ENCODE data around the gene CDH13.

CDH13 gene

GRCh38 chr16:83443972-83444371, 817.2 kb downstream of the CDH13 start:
- no peak for DNase-seq (ENCODE audit: low read depth, low spot score)
- TF ChIP-seq CTCF (IDR thresholded peaks at IDR 0.05; ENCODE audit: low read depth, low read length) = no peak
- H3K4me3 ChIP-seq (ENCODE audit: low read depth, low read length) = no peak overlapping the region
- in situ Hi-C loops (cut with HindIII; ENCODE audit: low sequenced_read_pairs) = no loop called here

GRCh38 chr16:83447560-83447959, 820.8 kb downstream of the CDH13 start:
- in situ Hi-C loops (cut with HindIII; ENCODE audit: low sequenced_read_pairs) = no loop called here
- no peak for DNase-seq (ENCODE audit: low read depth, low spot score)
- no peak for TF ChIP-seq CTCF (IDR thresholded peaks at IDR 0.05; ENCODE audit: low read depth, low read length)
- H3K4me3 ChIP-seq (ENCODE audit: low read depth, low read length) = no peak overlapping the region

GRCh38 chr16:83449861-83450260, 823.1 kb downstream of the CDH13 start:
- in situ Hi-C loops (cut with HindIII; ENCODE audit: low sequenced_read_pairs) = no loop called here
- H3K4me3 ChIP-seq (ENCODE audit: low read depth, low read length) = no peak overlapping the region
- no peak for TF ChIP-seq CTCF (IDR thresholded peaks at IDR 0.05; ENCODE audit: low read depth, low read length)
- DNase-seq (ENCODE audit: low read depth, low spot score) = no peak

GRCh38 chr16:83453977-83454376, 827.2 kb downstream of the CDH13 start:
- in situ Hi-C loops (cut with HindIII; ENCODE audit: low sequenced_read_pairs) = no loop called here
- TF ChIP-seq CTCF (IDR thresholded peaks at IDR 0.05; ENCODE audit: low read depth, low read length) = no peak
- H3K4me3 ChIP-seq (ENCODE audit: low read depth, low read length) = no peak overlapping the region
- no peak for DNase-seq (ENCODE audit: low read depth, low spot score)

GRCh38 chr16:83455716-83456115, 828.9 kb downstream of the CDH13 start:
- no peak for DNase-seq (ENCODE audit: low read depth, low spot score)
- no peak overlapping the region for H3K4me3 ChIP-seq (ENCODE audit: low read depth, low read length)
- no peak for TF ChIP-seq CTCF (IDR thresholded peaks at IDR 0.05; ENCODE audit: low read depth, low read length)
- in situ Hi-C loops (cut with HindIII; ENCODE audit: low sequenced_read_pairs) = no loop called here

- in situ Hi-C loops (cut with HindIII; ENCODE audit: low sequenced_read_pairs) = no loop called here
- no peak overlapping the region for H3K4me3 ChIP-seq (ENCODE audit: low read depth, low read length)
- no peak for TF ChIP-seq CTCF (IDR thresholded peaks at IDR 0.05; ENCODE audit: low read depth, low read length)
- no peak for DNase-seq (ENCODE audit: low read depth, low spot score)
Measured at GRCh38 chr16:83456934-83457333, 830.2 kb downstream of the CDH13 start.

GRCh38 chr16:83458612-83459011, 831.8 kb downstream of the CDH13 start:
- in situ Hi-C loops (cut with HindIII; ENCODE audit: low sequenced_read_pairs) = no loop called here
- no peak for TF ChIP-seq CTCF (IDR thresholded peaks at IDR 0.05; ENCODE audit: low read depth, low read length)

More at GRCh38 chr16:83458612-83459011, 831.8 kb downstream of the CDH13 start:
- no peak overlapping the region for H3K4me3 ChIP-seq (ENCODE audit: low read depth, low read length)
- DNase-seq (ENCODE audit: low read depth, low spot score) = peak; percentile 24

Measured in astrocyte of the spinal cord (primary cell).